Stomach (tissue), 9 donors: ENCODE measurements around the gene FAM171A1. TPM values are rescaled to one million over a fixed set of nuclear protein-coding genes. Genes with fewer than 3 reads are reported as not detected.
A peak's percentile ranks its signal among the peaks of the same experiment; 100 is the strongest.

Experiments used
- DNase-seq, 2 donors: peaks; one replicate each; pipeline versions ENCODE4 v3.0.0 to v3.0.0-alpha.2; 2013 to 2019
- H3K27ac ChIP-seq, 5 donors: fragments of 200-600 bp in 4 of 5; sonication (generic) in 4 of 5; one replicate each; pipeline ENCODE4 v1.5.1; 2013 to 2019; ENCODE audit warnings: mild to moderate bottlenecking in 1 of 5, moderate library complexity in 1 of 5
- H3K27me3 ChIP-seq, 3 donors: fragments of 200-600 bp; sonication (generic); one replicate each; pipeline ENCODE4 v1.5.1; 2017 to 2019; ENCODE audit warnings: mixed run types in 1 of 3
- H3K36me3 ChIP-seq, 4 donors: fragments of 200-600 bp; sonication (generic); 1 replicate in 3 of 4; 2 replicates in 1 of 4; pipeline ENCODE4 v1.5.1; 2016 to 2019
- H3K4me1 ChIP-seq, 4 donors: fragments of 200-600 bp; sonication (generic); one replicate each; pipeline ENCODE4 v1.5.1; 2016 to 2019
- H3K4me3 ChIP-seq, 4 donors: fragments of 200-600 bp; sonication (generic) in 3 of 4; one replicate each; pipeline ENCODE4 v1.5.1; 2016 to 2019; ENCODE audit warnings: mild to moderate bottlenecking in 1 of 4
- H3K9me3 ChIP-seq, 4 donors: fragments of 200-600 bp; sonication (generic); one replicate each; pipeline ENCODE4 v1.5.1; 2016 to 2019
- CTCF ChIP-seq, 7 experiments: fragments of 450-650 bp in 4 of 7; fragments of 200-600 bp in 3 of 7; sonication (generic) in 3 of 7; IDR thresholded peaks; one replicate each; pipeline ENCODE4 v1.5.1; 2016 to 2019; ENCODE audit warnings: antibody characterized with exemption in 7 of 7, control low read depth in 2 of 7, mild to moderate bottlenecking in 1 of 7
- EP300 ChIP-seq: sonication (generic); formaldehyde crosslinking; IDR thresholded peaks from one replicate; pipeline ENCODE4 v1.6.1; 2017; ENCODE audit warnings: antibody characterized with exemption
- POLR2A ChIP-seq, 4 donors: fragments of 450-650 bp; IDR thresholded peaks; one replicate each; pipeline ENCODE4 v1.6.1; 2016; ENCODE audit warnings: antibody characterized with exemption in 4 of 4, control low read depth in 2 of 4, mild to moderate bottlenecking in 1 of 4, moderate library complexity in 1 of 4
- POLR2AphosphoS5 ChIP-seq, 3 donors: sonication (generic); formaldehyde crosslinking; IDR thresholded peaks; one replicate each; pipeline ENCODE4 v1.6.1; 2016; ENCODE audit warnings: antibody characterized with exemption in 3 of 3
- WGBS, 5 donors: extraction: QIAGEN DNeasy Blood & Tissue Kit in 3 of 5; methylation state at CpG; one replicate each; pipeline versions ENCODE4 v1.1.5 to v1.1.7; 2013 to 2018; 5-methylcytosine and 5-hydroxymethylcytosine counted together
- intact Hi-C: fragments of 100-400 bp; cut with DNase I; formaldehyde crosslinking; loops from one replicate; pipeline ENCODE4 v1.15.1; 2023; ENCODE audit warnings: low total_unique reads
- polyA plus RNA-seq, 3 donors: library from polyadenylated mRNA; stranded (reverse); fragments of 200-250 nt; gene quantifications; one replicate each; pipeline ENCODE4 v1.2.3, GENCODE V29; 2013
- total RNA-seq, 5 donors: library from RNA; depleted of rRNA; stranded (reverse); fragments of >200 nt; gene quantifications; one replicate each; pipeline versions ENCODE4 v1.1.0 to v1.2.3, GENCODE V29; 2014 to 2016
- donor health status: healthy with polysubstance abuse.
- donor health status: Bipolar disorder and iron deficiency.
- donor health status: healthy.

Gene FAM171A1
- total and polyA plus RNA-seq, 8 donors = 1.8 to 98.7 (median 10.3) TPM

GRCh38 chr10:15387021-15387420 is 15.9 kb upstream of the FAM171A1 start:
- WGBS, 5 donors = 64 to 73% (median 65%) methylated on average over 5 of the region's 5 CpGs
- intact Hi-C loops = no loop called here
- Histone ChIP-seq H3K9me3 (no peaks in the 10 kb centered on the region), H3K27ac (no peak overlapping the region), H3K4me3 (no peak overlapping the region), H3K27me3 (peaks cover 0 to 27% (median 0%) of the 10 kb centered on the region in 3 donors), H3K36me3 (no peaks in the 10 kb centered on the region), H3K4me1 (no peaks in the 10 kb centered on the region)
- no peak for TF ChIP-seq EP300
- TF ChIP-seq POLR2A (IDR thresholded peaks at IDR 0.05) = no peak
- no peak for TF ChIP-seq POLR2AphosphoS5 (IDR thresholded peaks at IDR 0.05)
- TF ChIP-seq CTCF (IDR thresholded peaks at IDR 0.05) = no peak
- DNase-seq = no peak

- no peaks in the 10 kb centered on the region for H3K9me3 ChIP-seq
- WGBS, 5 donors = 57 to 68% (median 62%) methylated on average over 17 of the region's 17 CpGs
- H3K27ac ChIP-seq = peak overlapping the region in 1 of 5 donors; percentile 26
- intact Hi-C loops = no loop called here
- H3K36me3 ChIP-seq = no peaks in the 10 kb centered on the region
- no peaks in the 10 kb centered on the region for H3K4me1 ChIP-seq
- no peak for TF ChIP-seq EP300
- TF ChIP-seq POLR2A (IDR thresholded peaks at IDR 0.05) = no peak
- TF ChIP-seq POLR2AphosphoS5 (IDR thresholded peaks at IDR 0.05) = no peak
- no peak for TF ChIP-seq CTCF (IDR thresholded peaks at IDR 0.05)
- H3K27me3 ChIP-seq = peaks cover 0 to 32% (median 0%) of the 10 kb centered on the region in 3 donors
- DNase-seq = no peak
- H3K4me3 ChIP-seq = no peak overlapping the region
These were observed 14.7 kb upstream of the FAM171A1 start for GRCh38 chr10:15385552-15386455.

GRCh38 chr10:15381420-15381819 is 10.3 kb upstream of the FAM171A1 start:
- Histone ChIP-seq H3K4me1 (no peaks in the 10 kb centered on the region), H3K9me3 (no peaks in the 10 kb centered on the region), H3K4me3 (no peak overlapping the region), H3K27ac (no peak overlapping the region), H3K36me3 (no peaks in the 10 kb centered on the region), H3K27me3 (peaks cover 0 to 35% (median 0%) of the 10 kb centered on the region in 3 donors)
- WGBS, 5 donors = 20 to 46% (median 33%) methylated on average over 4 of the region's 4 CpGs
- intact Hi-C loops = no loop called here
- no peak for TF ChIP-seq CTCF (IDR thresholded peaks at IDR 0.05)
- TF ChIP-seq POLR2AphosphoS5 (IDR thresholded peaks at IDR 0.05) = no peak
- no peak for TF ChIP-seq POLR2A (IDR thresholded peaks at IDR 0.05)
- TF ChIP-seq EP300 = no peak
- DNase-seq = no peak

GRCh38 chr10:15379078-15379477 is 8.0 kb upstream of the FAM171A1 start:
- no peak for DNase-seq
- TF ChIP-seq POLR2A (IDR thresholded peaks at IDR 0.05) (no peak), EP300 (no peak), POLR2AphosphoS5 (IDR thresholded peaks at IDR 0.05) (no peak), CTCF (IDR thresholded peaks at IDR 0.05) (no peak)
- intact Hi-C loops = no loop called here
- 78 to 82% (median 82%) methylated on average over 5 of the region's 5 CpGs for WGBS, 5 donors
- H3K27ac ChIP-seq = no peak overlapping the region
- H3K36me3 ChIP-seq = no peaks in the 10 kb centered on the region
- no peaks in the 10 kb centered on the region for H3K4me1 ChIP-seq
- no peaks in the 10 kb centered on the region for H3K9me3 ChIP-seq
- H3K27me3 ChIP-seq = peaks cover 0 to 22% (median 0%) of the 10 kb centered on the region in 3 donors
- no peak overlapping the region for H3K4me3 ChIP-seq
